DND-41 (cell line): ENCODE data around the gene MET.

Experiments
- EZH2 ChIP-seq: IDR thresholded peaks from 3 replicates; pipeline ENCODE4 v1.6.1; 2012; ENCODE audit warnings: borderline replicate concordance, low read depth, mild to moderate bottlenecking, moderate library complexity, low read length, inconsistent platforms; ENCODE audit not compliant: severe bottlenecking
- TF ChIP-seq, protein P1 (sequence below): IDR thresholded peaks from 2 replicates; pipeline ENCODE4 v1.5.1; 2012; ENCODE audit warnings: borderline replicate concordance, low read length, moderate library complexity, mild to moderate bottlenecking; ENCODE audit not compliant: poor library complexity, severe bottlenecking; ENCODE audit errors: extremely low read depth

GRCh38 chr7:116691664-116692063 is 19.7 kb downstream of the MET start:
- TF ChIP-seq, protein P1, sequence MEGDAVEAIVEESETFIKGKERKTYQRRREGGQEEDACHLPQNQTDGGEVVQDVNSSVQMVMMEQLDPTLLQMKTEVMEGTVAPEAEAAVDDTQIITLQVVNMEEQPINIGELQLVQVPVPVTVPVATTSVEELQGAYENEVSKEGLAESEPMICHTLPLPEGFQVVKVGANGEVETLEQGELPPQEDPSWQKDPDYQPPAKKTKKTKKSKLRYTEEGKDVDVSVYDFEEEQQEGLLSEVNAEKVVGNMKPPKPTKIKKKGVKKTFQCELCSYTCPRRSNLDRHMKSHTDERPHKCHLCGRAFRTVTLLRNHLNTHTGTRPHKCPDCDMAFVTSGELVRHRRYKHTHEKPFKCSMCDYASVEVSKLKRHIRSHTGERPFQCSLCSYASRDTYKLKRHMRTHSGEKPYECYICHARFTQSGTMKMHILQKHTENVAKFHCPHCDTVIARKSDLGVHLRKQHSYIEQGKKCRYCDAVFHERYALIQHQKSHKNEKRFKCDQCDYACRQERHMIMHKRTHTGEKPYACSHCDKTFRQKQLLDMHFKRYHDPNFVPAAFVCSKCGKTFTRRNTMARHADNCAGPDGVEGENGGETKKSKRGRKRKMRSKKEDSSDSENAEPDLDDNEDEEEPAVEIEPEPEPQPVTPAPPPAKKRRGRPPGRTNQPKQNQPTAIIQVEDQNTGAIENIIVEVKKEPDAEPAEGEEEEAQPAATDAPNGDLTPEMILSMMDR: no peak
- no peak for TF ChIP-seq EZH2
